GM19328 (cell line): ENCODE data around the gene ATP2A1.
"Not testable (repeated sequence)": the region's sequence is repeated elsewhere in the genome, so short reads cannot be mapped to it uniquely, and the experiment has no call there.

Experiments
- ATAC-seq: cut with Tn5 transposase; IDR thresholded peaks from one replicate; pipeline ENCODE4 v1.9.1; 2021; ENCODE audit warnings: mild to moderate bottlenecking, moderate library complexity; ENCODE audit not compliant: unreplicated experiment

The ATP2A1 gene

GRCh38 chr16:28932339-28933141 lies 54.3 kb downstream of the ATP2A1 start:
- ATAC-seq: no peak

- no peak for ATAC-seq
Measured at GRCh38 chr16:28933171-28933570, 54.9 kb downstream of the ATP2A1 start.

GRCh38 chr16:28935346-28935745 lies 57.1 kb downstream of the ATP2A1 start:
- ATAC-seq: no peak

GRCh38 chr16:28935924-28936783 lies 57.9 kb downstream of the ATP2A1 start:
- ATAC-seq: peak; percentile 61

- ATAC-seq: no peak
Measured at GRCh38 chr16:28936784-28937155, 58.5 kb downstream of the ATP2A1 start.

- no peak for ATAC-seq
Measured at GRCh38 chr16:28937222-28937876, 59.1 kb downstream of the ATP2A1 start.

- ATAC-seq: no peak
Measured at GRCh38 chr16:28938721-28939120, 60.4 kb downstream of the ATP2A1 start.

GRCh38 chr16:28939825-28940224 lies 61.5 kb downstream of the ATP2A1 start:
- ATAC-seq: not testable (repeated sequence)

GRCh38 chr16:28943281-28943680 lies 65.0 kb downstream of the ATP2A1 start:
- no peak for ATAC-seq

GRCh38 chr16:28946681-28947080 lies 68.4 kb downstream of the ATP2A1 start:
- no peak for ATAC-seq

GRCh38 chr16:28950648-28951409 lies 72.5 kb downstream of the ATP2A1 start, which contains the start of gene NFATC2IP:
NFATC2IP (plus strand) TSS chr16:28950937; CDS start chr16:28951012, 75 bp downstream.
- ATAC-seq: peak; percentile 89

- no peak for ATAC-seq
Measured at GRCh38 chr16:28951410-28951943, 73.2 kb downstream of the ATP2A1 start.
